GM12872 (cell line): Measurements from ENCODE around the gene PIK3R4.

ENCODE experiments used
- TF ChIP-seq, protein P1 (sequence below): IDR thresholded peaks from 3 replicates; pipeline ENCODE4 v1.5.1; 2011; ENCODE audit warnings: low read depth, mild to moderate bottlenecking, low read length, moderate library complexity; ENCODE audit not compliant: insufficient read depth

Gene PIK3R4

DNA sequence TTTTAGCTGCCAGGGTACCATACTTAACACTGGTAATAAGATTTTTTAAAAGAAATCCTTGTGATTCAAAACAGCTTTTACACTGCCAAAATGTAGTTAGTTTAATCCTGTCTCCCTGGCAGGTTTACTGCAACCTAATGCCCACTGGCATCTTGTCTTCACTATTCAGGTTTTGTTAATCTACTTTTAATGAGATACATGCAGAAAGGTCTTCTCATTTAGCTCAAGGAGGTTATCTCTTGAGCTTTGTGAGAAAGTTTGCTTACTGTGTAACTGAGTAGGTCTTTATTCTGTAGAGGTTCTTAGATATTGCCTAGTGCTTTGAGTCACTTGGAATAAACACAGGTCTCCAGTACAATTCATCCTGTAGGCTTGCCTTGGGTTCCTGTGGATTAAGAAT, 110.7 kb downstream of the PIK3R4 start:
- TF ChIP-seq, protein P1, sequence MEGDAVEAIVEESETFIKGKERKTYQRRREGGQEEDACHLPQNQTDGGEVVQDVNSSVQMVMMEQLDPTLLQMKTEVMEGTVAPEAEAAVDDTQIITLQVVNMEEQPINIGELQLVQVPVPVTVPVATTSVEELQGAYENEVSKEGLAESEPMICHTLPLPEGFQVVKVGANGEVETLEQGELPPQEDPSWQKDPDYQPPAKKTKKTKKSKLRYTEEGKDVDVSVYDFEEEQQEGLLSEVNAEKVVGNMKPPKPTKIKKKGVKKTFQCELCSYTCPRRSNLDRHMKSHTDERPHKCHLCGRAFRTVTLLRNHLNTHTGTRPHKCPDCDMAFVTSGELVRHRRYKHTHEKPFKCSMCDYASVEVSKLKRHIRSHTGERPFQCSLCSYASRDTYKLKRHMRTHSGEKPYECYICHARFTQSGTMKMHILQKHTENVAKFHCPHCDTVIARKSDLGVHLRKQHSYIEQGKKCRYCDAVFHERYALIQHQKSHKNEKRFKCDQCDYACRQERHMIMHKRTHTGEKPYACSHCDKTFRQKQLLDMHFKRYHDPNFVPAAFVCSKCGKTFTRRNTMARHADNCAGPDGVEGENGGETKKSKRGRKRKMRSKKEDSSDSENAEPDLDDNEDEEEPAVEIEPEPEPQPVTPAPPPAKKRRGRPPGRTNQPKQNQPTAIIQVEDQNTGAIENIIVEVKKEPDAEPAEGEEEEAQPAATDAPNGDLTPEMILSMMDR: no peak

GRCh38 chr3:130635285-130635684, 111.3 kb downstream of the PIK3R4 start:
- TF ChIP-seq, protein P1: no peak
